Stimulated activated CD8-positive, alpha-beta memory T cell treated with anti-CD3 and anti-CD28 coated beads, Interleukin-12 subunit alpha, Interleukin-12 subunit beta, amount 100 ng/mL, for 1 hour (primary cell): ENCODE results near the gene TMF1.

ENCODE experiments used
- DNase-seq: peaks from one replicate; pipeline ENCODE4 v3.0.0-alpha.2; 2020; ENCODE audit warnings: low read depth

TMF1 gene

GRCh38 chr3:69051756-69052471, at the start of gene TMF1:
Gene TMF1 (minus strand): TSS chr3:69052333. CDS start chr3:69052086, 247 bp downstream.
- DNase-seq: peak; percentile 99

- DNase-seq: no peak
Observed at GRCh38 chr3:69099576-69099975, 47.4 kb upstream of the TMF1 start.

DNA sequence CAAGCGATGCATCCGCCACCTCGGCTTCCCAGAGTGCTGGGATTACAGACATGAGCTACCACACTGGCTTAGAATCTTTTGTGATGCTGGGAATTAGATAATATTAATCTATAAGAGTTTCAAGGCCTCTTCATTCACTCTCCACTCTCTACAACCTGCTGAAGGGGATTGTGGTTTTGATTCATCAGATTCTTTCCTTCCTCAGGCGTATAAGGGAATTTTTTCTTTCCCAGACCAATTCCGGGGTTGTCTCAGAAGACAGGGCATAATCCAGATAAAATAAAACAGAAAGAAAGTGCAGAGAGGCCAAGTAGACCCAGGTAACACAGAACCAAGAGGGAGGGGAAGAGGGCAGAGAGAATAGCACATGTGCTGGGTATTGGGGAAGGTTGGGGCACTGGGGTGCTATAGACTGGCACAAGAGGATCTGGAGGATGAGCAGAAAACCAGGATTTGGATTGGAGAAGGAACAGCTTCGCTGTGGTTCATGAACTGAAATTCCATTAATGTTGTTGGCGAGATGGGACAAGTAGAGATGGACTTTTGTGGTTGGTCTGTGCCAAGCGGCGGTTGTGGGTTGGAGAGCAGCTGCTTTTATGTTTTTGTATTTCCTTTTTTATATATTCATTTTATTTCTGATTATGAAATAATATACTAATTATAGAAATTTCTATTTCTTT, 45.4 kb upstream of the TMF1 start:
- no peak for DNase-seq

GRCh38 chr3:69096299-69096698, 44.2 kb upstream of the TMF1 start:
- DNase-seq: no peak

DNA sequence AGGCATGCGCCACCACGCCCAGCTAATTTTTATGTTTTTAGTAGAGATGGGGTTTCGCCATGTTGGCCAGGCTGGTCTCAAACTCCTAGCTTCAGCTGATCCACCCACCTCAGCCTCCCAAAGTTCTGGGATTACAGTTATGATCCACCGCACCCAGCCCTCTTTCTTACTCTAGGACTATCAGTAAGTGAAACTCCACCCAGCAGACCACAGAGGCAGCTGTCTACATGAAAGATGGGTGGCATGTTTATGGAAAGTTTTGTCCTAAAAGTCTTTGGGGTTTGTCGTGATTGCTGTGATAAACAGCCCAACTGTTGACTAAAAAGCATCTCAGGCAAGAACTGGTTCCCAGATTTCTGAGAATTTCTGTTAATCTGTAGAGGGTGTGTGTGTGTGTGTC, 43.5 kb upstream of the TMF1 start:
- no peak for DNase-seq

- no peak for DNase-seq
Observed at GRCh38 chr3:69094467-69095205, 42.5 kb upstream of the TMF1 start.

DNA sequence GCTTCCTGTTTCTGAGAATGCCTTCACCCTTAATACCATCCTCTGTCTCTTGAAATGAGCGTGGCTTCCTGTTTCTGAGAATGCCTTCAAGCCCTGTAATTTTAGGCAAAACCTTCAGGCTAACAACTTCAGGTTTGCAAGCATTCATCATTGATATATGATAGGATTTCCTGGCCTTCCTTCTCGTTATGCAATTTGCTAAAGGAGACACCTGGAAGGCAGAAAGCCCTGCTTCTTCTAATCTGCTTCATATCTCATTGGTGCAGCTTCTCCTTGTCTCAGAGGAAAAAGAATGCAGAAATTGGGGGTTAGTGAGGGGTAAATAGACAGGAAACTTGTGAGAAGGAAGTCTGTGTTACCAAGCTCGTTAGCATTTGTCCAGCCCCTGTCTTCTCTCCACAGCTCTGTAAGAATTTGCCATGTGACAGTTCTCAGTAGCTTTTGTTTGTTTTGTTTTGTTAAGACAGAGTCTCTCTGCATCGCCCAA, 39.9 kb upstream of the TMF1 start:
- no peak for DNase-seq

DNA sequence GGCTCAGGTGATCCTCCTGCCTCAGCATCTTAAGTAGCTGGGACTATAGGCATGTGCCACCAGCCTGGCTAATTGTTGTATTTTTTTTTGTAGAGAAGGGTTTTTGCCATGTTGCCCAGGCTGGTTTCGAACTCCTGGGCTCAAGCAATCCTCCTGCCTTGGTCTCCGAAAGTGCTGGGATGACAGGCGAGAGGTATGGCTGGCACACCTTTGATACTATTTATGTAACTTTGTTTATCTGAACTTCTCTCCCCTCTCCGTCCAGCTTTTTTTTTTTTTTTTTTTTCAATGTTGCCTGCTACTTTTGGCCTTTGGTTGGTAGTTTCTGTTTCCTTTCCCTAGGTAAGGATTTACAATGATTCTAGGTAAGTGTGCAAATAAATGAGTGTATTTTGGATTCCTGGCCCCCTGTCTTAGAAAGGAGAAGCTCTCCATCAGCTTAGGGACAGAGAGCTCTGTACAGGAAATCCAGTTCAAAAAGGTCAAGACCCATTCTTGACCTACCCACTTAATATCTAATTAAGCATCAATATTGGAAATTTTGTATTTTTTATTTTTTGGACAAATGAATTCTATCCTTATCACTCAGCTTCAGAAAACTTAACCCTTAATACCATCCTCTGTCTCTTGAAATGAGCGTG, 39.4 kb upstream of the TMF1 start:
- no peak for DNase-seq

DNA sequence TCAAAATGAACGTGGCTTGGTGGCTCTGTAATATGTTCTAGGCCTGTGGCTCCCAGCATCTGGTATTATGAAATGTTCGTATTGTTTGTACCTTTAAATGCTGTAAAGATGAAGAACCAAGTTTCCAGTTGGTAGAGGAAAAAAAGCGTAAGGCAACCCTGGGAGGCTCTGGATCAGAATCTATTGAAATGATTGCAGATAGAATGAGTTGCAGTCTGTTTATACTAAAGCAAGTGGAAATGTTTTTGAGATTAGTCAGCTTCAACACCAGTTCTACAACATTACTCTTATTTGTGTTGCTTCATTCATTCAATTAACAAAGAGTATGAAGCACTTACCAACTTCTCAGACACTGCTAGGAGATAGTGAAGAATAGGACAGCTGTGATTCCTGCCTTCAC, 37.9 kb upstream of the TMF1 start:
- no peak for DNase-seq

- DNase-seq: no peak
Observed at GRCh38 chr3:69088063-69088462, 35.9 kb upstream of the TMF1 start.

DNA sequence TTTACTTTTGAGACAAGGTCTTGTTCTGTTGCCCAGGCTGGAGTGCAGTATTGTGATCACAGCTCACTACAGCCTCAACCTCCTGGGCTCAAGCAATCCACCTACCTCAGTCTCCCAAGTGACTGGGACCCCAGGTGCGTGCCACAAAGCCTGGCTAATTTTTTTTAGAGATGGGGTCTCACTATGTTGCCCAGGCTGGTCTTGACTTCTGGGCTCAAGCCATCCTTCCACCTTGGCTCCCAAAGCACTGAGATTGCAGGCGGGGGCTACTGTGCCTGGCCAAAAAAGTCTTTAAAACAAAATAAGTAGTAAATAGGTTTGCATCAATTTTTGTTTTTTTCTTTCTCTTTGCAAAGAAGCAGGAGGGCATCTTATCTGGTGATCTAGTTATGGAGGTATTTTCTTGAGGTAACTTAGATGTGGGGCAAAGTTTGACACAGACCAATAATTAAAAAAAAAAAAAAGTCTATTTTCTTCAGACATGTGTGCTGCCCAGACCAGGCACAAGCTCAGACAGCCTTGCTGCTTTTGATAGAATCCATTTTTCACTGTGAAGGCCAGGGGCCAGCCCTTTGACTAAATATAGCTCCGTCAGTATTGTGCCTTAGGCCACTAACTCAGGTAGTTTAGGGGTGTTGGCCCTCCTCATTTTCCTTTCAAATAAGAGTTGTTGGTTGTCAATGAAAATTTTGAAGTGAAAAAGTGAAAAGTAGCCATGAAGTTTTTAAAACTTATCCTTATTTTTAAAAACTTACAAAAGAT, 35.1 kb upstream of the TMF1 start:
- no peak for DNase-seq

- DNase-seq: peak; percentile 65
Observed at GRCh38 chr3:69085833-69086722, 33.9 kb upstream of the TMF1 start.

DNA sequence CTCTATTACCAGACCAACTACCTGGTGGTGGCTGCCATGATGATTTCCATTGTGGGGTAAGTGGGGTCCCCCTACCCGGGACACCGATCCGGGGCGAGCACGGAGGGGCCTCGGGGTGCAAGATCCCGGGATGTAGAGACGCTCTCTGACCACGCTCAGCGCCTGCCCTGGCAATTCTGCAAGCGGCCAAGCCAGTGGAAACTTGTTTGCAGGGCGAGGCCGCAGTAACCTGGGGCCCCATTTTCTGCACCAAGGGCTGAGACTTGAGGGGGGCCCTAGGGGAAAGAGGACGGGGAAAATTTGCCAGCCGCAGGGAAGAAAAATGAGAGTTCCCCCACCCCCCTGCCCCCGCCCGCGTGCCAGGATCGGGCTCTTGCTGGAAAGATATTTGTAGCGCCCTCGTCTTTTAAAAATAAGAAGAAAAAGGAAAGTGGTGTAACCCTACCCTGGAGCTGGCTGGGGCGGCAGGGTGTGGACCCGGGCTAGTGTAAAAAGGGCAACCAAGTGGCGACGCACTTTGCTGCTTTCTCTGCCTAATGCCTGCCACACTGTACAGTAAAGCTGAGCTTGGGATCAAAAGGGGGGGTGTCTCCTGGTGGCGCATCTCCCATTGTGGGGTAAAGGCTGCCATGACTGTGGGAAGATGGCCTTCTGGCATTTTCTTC, 33.2 kb upstream of the TMF1 start:
- no peak for DNase-seq

DNA sequence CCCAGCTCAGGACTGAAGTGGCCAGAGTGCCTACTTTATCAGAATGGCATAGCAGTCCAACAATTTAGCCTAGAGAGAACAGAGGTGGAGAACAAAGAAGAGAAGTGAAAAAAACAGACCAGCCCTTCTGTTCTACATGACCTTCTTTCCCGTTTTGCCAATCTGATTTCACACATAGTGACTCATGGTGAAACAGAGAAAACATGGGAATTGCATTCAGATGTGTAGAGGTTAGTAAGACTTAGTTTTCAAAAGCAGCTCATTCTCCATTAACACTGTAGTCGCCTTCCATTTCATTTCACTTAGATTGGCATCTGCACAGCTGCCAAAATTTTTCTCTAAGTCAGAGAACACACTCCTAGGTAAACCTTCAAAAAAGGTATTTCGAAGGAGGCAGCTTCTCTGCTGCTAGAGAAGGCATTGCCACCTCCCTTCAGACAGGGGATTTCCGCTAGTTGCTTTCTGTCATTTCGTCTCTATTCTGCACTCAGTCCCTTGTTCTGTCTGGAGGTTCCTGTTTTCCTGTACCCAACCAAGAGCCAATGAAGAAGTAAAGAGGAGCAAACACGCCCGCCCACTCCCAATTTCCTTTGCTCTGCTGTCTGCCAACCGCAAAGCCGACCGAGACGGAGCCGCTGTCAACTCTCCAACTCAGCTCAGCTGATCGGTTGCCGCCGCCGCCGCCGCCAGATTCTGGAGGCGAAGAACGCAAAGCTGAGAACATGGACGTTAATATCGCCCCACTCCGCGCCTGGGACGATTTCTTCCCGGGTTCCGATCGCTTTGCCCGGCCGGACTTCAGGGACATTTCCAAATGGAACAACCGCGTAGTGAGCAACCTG, 32.4 kb upstream of the TMF1 start, which contains the start of gene ARL6IP5:
ARL6IP5 (plus strand) TSS at position 612 of the 842 bp plus-strand sequence; CDS start at position 723, 111 bp downstream.
- DNase-seq: peak; percentile 83

GRCh38 chr3:69082805-69083204, 30.7 kb upstream of the TMF1 start:
- peak; percentile 41 for DNase-seq

DNA sequence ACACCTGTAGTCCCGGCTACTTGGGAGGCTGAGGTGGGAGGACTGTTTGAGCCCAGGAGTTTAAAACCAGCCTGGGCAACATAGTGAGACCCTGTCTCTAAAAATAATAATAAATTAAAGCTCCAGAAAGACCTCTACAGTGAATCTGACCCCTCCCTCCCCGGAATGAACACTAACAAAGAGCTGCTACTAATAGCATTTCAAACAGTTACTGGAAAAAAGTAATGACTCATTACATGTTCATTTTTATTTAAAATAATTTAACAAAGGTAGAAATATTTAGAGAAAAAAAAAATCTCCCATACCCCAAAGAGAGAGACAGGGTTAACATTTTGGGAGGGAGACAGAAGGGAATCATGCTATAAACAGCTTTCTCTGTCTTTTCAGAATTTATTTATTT, 30.2 kb upstream of the TMF1 start:
- no peak for DNase-seq

GRCh38 chr3:69081583-69082262, 29.6 kb upstream of the TMF1 start:
- no peak for DNase-seq

DNA sequence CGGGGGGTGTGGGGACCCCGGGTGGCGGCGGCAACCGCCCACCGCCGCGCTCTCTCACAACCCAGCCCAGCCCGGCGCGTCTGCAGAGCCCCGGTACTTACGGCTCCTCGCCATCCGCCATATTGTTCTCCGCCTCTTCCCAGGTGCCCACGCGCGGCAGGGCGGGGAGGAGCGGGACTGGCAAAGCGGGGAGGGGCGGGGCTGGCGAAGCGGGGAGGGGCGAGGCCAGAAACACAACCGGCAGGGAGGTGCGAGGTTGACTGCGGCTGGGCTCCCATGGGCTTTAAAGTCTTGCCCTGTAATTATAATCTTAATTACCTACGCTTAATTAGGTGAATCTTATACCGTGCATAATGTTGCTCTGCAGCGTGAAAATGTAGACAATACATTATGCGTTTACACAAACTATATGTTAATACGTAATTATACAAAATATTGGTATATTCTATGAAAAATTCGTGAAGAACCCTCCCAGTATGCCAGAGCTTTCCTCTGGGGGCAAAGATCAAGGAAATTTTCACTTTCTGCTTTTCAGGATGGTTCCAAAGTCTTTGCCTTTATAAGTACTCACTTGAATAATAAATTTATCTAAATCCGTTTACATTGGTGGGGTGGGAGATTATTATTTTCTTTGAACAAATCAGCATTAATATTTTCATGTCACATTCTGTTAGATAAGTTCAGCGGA, 28.2 kb upstream of the TMF1 start, which contains the start of gene UBA3:
UBA3 (minus strand) TSS at position 133 of the 688 bp plus-strand sequence; CDS start at position 121, 12 bp downstream.
- peak; percentile 84 for DNase-seq
